ENCODE measurements around the gene ZBTB5.

ZBTB5 gene

DNA sequence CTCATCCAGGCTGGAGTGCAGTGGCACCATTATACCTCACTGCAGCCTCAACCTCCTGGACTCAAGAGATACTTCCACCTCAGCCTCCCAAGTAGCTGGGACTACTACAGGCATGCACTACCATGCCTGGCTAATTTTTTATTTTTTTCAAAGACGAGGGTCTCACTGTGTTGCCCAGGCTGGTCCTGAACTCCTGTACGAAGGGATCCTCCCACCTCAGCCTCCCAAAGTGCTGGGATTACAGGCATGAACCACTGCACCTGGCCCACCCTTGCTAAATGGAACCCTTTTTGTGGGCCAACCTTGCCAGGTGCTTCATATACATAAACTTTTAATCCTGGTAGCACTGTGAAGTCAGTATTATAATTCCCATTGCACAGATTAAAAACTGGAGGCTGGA is 41.7 kb downstream of the ZBTB5 start:
- no peak for DNase-seq

DNA sequence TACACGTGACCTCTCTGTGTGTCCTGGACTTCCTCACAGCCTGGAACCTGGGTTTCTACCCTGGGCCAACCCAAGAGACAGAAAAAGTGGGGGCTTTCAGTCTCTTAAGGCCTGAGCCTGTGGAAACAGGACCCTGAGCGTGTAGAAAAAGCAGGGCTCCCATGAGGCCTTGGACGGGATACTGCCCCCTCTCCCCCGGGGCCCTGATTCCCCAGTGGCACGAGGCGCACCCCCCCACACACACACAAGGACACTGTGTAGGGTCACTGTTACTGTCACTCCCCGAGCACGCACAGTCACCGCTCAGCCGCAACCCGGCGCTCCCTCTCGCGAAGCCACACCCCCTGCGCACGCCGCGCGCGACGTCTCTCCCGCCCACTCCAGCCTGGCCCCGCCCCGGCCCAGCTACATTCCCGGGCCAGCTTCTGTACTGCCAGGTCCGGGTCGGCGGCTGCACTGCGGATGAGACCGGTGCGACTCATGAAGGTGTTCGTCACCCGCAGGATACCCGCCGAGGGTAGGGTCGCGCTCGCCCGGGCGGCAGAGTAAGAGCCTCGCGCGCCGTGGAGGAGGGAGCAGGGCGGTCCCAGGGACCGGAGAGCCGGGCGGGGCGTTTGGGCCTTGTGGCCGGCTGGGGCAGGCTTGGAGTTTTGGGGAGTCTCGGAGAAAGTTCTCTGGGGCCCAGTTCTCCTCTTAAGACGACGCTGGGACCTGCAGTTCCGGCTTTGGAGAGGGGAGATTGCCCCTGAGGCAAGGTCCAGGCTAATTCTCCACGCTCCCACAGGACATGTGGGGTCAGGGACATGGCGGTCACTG is 42.8 kb downstream of the ZBTB5 start, which contains the start of gene GRHPR:
Gene GRHPR, plus strand, starts transcription at position 408 of the 816 bp plus-strand sequence. Its CDS starts 55 bp downstream, at position 463.
- peak; percentile 92 for DNase-seq

DNA sequence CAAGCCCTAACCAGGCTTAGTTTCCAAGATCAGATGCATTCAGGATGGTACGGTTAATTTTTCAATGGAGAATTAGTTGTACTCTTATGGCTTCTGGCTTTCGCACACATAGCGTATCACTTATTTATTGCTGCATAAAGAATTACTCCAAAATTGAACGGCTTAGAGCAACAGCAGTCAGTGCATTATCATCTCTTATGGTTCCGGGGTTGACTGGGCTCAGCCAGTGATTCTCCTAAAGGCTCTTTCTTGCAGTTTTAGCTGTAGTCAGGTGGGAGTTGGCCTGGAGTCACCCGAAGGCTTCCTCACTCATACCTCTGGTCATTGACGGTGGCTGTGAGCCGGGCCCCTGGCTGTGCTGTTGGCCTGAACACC is 43.3 kb downstream of the ZBTB5 start:
- no peak for DNase-seq

DNA sequence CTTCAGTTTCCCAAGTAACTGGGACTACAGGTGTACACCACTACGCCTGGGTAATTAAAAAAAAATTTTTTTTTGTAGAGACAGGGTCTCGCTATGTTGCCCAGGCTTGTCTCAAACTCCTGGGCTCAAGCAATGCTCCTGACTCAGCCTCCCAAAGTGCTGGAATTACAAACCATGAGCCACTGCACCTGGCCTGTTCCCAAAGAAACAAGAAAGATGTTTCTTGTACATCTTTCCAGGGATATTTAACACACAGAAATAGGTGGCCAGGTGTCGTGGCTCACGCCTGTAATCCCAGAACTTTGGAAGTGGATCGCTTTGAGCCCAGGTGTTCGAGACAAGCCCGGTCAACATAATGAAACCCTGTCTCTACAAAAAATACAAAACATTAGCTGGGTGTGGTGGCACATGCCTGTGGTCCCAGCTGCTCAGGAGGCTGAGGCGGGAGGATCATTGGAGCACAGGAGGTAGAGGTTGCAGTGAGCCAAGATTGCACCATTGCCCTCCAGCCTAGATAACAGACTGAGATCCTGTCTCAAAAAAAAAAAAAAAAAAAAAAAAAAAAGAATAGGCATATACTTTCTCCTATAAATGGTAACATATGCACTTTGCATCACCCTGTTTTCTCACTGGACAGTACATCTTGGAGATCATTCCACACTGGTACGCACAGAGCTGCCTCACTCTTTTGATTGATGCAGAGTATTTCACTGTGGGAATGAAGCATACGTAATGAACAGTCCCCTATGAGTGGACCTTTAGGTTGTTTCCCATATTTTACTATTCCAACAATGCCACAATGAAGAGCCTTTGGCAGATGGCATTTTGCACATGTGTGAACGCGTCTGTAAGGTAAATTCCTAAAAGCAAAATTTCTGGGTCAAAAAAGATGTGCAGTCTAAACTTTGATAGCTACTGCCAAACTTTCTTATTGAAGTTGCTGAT is 44.7 kb downstream of the ZBTB5 start:
- DNase-seq = no peak

DNA sequence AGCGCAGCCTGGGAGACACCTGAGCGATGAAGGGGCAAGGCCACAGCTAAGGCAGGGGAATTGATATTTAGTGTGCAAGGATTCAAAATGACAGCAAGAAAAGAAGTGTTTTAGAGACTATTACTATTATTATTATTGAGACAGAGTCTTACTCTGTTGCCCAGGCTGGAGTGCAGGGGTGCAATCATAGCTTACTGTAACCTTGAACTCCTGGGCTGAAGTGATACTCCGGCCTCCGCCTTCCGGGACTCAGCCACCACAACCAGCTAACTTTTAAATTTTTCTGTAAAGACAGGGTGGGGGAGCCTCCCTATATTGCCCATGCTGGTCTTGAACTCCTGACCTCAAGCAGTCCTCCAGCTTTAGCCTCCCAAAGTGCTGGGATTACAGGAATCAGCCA is 46.0 kb downstream of the ZBTB5 start:
- no peak for DNase-seq

DNA sequence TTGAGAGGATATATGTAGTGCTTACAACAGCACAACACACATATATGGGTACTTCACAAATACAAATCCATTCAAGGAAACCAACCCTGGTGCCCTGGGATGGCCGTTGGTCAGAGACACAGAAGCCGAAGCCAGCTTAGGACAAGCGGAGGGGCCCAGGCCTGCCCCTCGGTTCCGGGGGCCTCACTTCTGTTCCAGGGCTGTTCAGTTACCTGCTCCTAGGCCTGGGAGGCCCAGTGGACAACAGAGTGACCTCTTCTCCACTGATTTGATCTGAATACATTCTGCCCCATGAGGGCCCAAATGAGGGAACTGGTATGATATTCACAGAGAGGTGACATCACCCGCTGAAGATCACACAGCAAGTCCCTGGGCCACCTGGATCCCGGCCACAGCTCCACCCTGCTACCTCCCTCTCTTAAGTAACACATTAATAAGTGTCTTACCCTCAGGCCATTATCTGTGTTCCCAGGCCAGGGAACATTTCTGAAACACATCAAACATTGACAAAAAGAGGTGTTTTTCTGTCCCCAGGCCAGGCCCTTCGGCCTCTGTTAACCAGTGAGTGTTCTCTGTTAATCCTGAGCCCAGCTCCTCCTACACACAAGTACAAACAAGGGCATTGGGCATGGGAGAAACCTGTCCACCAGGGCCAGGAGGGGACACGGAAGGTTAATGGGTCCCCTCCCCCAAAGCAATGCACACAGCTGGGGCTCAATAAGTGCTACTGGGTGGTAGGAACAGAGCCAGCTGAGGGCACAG is 47.2 kb downstream of the ZBTB5 start:
- no peak for DNase-seq

DNA sequence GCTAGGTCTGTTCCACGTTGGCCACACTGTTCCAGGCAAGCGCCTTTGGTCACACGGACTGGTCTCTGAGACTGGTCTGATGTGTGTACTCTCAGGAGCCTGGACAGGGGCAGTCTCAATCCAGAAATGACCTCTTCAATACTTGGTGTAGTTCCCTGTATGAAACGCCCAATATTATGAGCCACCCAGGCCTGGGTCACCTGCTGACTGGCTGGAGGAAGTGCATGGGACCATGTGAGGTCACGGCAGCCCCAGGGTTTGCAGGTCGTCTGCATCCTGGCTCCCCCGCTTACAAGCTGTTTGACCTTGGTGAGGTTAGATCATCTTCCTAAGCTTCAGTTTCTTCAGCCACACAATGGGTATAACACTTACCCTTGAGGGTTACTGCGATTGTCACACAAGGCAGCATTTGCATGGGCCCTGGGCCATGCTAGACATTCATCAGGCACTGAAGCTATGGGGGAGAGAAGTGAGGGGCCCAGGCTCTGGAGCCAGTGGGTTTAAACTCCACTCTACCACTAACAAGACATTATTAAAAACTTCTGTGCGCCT is 47.9 kb downstream of the ZBTB5 start:
- no peak for DNase-seq

DNA sequence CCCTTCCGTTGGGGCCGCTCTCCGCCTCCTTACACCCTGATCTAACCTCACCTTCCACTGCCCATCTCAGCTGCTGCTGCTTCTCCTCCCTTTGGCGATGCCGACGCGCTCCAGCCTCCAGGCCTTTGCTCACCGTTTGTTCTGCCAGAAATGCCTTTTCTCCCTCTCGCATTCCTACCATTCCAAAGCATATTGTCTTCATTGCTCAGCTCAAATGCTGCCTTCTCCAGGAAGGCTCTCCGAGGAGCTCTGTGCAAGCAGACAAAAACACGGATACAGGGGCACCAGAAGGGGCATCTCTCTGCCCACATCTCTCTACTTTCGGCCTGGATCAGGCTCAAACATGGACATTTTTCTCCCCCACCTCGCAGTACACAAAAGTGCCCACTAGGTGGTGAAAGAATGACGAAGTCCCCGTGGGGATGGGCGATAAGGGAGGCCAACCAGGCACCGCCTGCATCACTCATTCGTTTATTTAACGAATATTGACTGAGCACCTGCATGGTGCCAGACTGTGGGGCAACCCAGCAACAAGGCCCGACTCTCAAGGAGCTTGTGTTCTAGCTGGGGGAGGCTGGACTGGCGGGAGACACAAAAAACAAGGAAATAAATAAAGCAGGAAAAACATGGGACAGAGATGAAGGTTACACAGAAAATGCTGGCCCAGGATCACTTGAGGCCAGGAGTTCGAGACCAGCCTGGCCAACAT is 50.1 kb downstream of the ZBTB5 start:
- peak; percentile 86 for DNase-seq

DNA sequence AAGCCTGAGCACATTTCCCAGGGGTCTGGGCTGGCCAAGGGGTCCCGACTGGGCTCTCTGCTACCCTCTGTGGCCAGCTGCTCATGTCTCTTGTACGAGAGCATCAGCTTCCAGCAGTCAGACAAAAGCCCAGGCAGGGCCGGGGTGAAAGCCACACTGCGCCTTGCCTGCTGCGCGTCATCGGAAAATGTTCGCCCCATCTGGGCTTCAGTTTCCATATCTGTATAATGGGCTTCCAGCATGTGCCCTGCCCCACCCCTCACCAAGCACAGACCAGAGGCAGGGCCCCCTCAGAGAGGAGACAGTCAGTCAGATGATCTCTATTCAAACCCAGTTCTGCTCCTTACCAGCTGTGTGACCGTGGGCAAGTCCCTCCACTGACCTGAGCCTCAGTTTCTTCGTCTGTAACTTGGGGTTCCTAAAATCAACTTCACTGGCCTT is 50.7 kb downstream of the ZBTB5 start:
- DNase-seq = no peak

DNA sequence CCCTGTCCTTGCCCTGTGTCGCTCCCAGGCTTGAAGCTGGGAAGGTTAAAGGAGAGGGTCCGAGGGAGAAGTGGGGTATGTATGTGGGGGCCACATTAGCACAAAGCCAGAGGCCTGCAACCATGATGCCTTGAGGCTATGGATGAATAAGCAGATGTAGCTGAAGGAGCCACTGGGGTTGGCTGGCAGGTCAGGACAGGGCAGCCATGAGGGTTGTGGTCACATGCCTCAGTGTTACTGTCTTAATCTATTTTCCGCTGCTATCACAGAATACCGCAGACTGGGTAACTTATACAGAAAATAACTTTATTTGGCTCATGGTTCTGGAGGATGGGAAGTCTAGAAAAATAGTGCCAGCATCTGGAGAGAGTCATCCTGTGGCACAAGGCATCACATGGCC is 51.9 kb downstream of the ZBTB5 start:
- DNase-seq = no peak

DNA sequence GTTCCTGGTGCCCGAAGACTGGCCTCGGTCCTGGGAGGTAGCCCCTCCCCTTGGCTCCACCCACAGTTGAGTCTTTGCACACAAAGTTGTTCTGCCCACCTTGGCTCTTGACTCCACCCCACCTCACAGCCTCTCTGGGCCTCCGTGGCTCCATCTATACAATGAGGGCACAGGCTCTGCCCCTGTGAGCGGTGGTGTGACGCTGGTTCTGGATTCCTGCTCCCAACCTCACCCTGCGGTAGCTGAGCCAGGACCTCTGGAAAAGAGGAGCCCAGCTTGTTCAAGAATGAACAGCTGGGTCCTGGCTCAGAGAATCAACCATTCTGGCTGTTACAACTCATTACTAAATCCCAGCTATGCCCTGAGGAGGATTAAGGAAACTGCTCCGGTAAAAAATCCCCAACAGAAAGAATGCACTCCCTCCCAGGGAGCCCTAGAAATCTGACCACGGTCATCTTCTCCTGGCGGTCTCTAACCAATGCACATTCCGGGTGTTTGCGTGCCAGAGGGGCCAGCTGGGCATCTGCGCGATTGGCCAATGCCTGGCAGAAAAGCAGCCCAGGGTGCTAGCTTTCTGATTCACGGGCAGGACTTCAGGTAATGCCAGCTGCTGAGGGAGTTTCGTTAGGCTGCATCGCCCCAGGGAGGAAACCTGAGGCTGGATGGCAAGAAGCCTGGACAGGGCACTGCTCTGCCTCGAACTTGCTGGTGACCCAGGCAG is 52.7 kb downstream of the ZBTB5 start:
- no peak for DNase-seq

DNA sequence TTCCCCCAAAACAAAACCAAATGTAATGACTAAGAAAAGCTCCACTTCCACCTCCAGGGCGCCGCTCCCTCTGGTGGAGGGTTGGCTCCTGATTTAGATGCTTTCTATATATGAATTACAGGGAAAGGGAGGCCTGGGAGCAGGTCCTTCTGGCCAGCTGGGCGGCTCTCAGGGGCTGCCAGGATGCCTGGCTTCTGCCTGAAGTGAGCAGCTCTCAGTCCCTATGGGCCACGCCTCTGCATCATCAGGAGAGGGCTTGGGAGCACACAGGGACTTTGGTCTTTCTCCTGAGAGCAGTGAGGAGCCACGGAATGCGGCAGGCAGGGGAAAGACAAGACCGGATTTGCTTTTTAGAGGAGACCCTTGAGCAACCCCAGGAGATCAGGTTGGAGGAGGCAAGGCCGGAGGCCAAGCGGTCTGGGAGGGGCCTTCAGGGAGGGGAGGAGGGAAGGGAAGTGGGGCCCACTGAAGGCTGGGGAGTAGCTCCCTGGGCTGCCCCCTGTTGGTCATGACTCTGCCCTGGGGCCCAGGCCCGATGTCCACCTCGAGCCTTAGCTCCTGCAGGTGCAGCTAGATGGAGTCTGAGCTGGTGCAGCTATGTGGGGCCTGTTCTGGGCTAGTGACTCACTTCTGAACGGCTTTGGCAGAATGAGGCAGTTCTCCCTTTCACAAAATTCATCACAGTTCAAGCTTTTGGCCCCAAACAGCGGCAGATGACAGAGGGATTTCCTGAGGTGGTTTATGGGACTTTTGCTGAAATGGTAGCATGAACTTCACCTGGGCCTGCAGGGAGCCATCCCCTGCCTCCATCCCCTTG is 54.1 kb downstream of the ZBTB5 start:
- no peak for DNase-seq

DNA sequence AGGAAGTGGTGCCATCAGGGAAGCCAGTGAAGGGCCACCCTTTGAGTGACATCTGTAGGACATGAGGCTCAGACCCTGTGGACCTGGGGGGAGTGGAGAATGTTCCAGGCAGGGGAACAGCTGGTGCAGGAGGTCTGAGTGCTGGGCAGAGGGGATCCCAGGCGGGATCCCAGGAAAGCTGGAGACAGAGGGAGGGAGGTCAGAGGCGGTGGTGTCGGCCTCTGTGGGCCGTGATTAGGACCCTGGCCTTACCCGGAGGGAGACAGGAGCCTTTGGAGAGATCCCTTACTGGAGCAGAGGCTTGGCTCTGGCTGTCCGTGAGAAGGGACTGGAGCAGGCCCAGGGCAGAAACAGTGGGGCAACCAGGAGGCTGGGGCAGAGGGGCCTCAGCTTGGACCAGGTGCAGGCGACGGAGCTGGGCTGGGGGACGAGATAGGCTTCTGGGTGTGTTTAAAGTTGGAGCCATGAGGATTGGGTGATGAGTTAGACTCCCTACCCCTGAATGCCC is 54.8 kb downstream of the ZBTB5 start:
- no peak for DNase-seq

DNA sequence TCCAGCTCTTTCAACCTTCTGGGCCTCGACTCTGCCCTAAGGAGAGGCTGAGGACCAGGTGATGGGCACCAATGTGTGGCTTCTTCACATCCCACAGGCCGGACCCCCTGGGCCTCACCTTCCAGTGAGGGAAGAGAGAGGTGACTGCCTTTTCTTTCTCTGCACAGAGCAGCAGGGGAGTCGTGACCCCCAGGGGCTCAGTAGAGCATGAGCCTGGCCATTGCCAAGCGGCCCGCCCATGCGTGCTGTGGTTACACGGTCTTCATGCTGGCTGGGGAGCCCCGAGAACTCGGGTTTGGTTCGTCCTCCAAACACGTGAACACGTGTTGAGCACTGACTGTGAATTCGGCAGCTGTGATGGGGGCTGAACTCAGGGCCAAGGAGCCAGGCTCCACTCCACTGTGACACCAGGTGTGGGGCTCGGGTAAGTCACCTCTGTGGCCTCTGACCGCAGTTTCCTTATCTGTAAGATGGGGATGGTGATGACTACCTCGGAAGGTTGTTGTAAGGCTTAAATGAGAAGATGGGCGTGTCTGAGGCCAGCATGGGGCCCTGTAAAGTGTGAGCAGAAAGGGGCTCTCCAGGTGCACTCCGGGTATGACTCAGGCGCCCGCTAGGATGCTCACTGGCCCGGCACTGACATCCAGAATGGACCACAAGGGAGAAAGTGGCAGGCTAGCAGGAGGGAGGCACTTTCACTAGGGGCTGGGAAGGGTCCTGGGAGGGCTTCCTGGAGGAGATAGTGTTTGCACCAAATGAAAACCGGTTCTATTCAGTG is 56.1 kb downstream of the ZBTB5 start:
- DNase-seq = no peak

DNA sequence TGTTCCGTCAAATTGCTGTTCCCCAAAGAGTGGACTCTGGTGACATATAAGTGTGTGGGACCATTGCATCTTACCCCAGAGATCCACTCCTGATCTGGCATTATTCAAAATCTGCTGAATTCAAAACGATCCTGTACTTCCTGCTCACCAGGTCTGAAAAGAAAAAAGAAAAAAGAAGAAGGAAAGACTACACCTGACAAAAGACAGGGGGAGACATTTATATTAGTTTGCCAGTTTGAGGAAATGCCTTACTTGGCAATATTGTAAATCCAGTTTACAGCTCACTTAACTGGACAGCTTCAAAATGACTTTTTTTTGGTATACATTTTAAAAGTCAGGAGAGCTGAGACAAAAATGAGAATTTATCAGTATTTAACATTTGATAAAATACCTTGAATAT is 57.8 kb downstream of the ZBTB5 start:
- DNase-seq = no peak

DNA sequence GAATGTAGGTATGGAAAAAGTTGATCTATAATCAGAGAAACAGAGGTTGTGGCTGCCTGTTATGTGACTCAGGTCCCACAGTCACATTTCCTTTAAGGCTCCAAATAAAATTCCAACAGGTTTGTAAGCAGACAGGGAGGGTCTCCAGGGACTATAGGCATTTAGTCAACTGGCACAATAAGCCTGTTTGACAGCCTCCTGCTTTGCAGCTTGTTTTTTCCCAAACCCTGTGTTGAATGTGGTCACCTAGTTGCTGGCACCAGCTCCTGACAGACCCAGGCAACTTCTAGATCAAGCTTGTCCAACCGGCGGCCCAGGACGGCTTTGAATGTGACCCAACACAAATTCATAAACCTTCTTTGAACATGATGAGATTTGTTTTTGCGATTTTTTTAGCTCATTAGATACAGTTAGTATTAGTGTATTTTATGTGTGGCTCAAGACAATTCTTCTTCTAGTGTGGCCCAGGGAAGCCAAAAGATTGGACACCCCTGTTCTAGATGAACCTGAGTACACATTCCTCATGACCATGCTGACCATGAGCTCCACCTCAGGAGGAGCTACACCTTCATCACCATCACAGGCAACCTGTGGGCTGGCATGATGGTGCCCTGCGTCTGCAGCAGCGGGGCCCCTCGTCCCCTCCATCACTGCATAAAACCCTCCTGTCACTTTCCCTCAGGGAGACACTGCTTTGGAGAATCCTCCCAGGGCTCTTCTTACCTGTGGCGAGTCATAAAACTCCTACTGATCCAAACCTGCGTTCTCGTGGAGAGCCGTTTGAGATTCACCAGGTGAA is 58.4 kb downstream of the ZBTB5 start:
- DNase-seq = no peak

DNA sequence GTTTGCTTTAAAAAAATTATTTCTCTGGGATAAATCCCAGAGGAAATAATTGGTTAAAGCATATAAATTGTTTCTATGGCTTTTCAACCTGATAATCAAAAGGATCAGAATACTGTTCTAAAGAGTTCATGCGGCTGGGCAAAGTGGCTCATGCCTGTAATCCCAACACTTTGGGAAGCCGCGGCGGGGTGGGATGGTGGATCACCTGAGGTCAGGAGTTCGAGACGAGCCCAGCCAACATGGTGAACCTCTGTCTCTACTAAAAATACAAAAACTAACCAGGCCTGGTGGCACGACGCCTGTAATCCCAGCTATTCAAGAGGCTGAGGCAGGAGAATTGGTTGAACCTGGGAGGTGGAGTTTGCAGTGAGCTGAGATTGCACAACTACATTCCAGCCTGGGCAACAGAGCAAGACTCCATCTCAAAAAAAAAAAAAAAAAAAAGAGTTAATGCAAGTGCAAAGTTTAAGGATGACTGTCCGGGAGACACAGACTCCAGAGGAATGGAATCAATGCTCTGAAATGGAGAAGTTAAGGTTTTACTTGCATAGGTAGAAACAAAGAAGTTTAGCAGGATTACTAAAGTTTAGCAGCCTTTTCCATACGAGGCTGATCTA is 59.4 kb downstream of the ZBTB5 start:
- no peak for DNase-seq

DNA sequence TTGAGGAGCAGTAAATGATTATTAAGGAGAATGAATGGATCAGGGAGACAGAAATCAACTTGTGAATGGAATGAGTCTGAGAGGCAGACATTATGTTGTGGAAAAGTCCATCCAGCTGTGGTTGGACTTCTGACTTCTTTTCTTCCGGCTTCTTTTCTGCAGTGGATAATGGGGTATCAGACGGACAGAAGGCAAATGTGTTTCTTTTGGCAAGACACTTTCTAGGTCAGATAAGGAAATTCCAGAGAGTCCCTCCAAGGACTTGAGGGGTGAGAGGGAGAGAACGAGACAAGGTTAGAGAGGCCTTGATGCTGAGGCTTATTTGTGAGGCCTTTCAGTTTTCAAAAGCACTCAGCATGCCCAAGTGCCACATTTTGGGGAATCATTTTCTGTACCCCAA is 59.9 kb downstream of the ZBTB5 start:
- no peak for DNase-seq

All from NCI-H146 (cell line).